Kidney (tissue), 14 donors: ENCODE measurements around the gene LIN52. TPM values are rescaled to one million over a fixed set of nuclear protein-coding genes. Genes with fewer than 3 reads are reported as not detected.
A peak's percentile ranks its signal among the peaks of the same experiment; 100 is the strongest.
"Not testable (repeated sequence)": the region's sequence is repeated elsewhere in the genome, so short reads cannot be mapped to it uniquely, and the experiment has no call there.

Experiments
- DNase-seq, 5 donors: peaks; one replicate each; pipeline ENCODE4 v3.0.0-alpha.2; 2013 to 2020
- FAIRE-seq: peaks from 2 replicates; lab custom pipeline; 2012; peaks lifted over from hg19 to GRCh38; lab: Jason Lieb, UNC
- H3K27ac ChIP-seq, 2 donors: one replicate each; pipeline ENCODE4 v1.7.0; 2013; ENCODE audit warnings: low read depth in 2 of 2, low read length in 2 of 2, inconsistent platforms in 1 of 2
- H3K27me3 ChIP-seq: one replicate; pipeline ENCODE4 v1.7.1; 2013; ENCODE audit warnings: low read length, inconsistent platforms; ENCODE audit not compliant: control insufficient read depth, insufficient read depth
- H3K36me3 ChIP-seq, 3 donors: one replicate each; pipeline versions ENCODE4 v1.7.0 to v1.7.1; 2013; ENCODE audit warnings: low read length in 3 of 3, control low read depth in 1 of 3, inconsistent platforms in 1 of 3; ENCODE audit not compliant: insufficient read depth in 3 of 3, control insufficient read depth in 2 of 3
- H3K4me1 ChIP-seq, 3 donors: one replicate each; pipeline versions ENCODE4 v1.7.0 to v1.7.1; 2013; ENCODE audit warnings: low read length in 3 of 3, inconsistent platforms in 1 of 3, low read depth in 1 of 3; ENCODE audit not compliant: control insufficient read depth in 2 of 3, insufficient read depth in 2 of 3
- H3K4me3 ChIP-seq, 3 donors: one replicate each; pipeline versions ENCODE4 v1.7.0 to v1.8.1; 2013; ENCODE audit warnings: low read length in 3 of 3, control low read depth in 1 of 3, inconsistent platforms in 1 of 3
- H3K9ac ChIP-seq, 3 donors: one replicate each; pipeline versions ENCODE4 v1.7.0 to v1.7.1; 2013; ENCODE audit warnings: low read length in 3 of 3, control low read depth in 1 of 3, inconsistent platforms in 1 of 3
- H3K9me3 ChIP-seq, 3 donors: one replicate each; pipeline versions ENCODE4 v1.7.0 to v1.7.1; 2013; ENCODE audit warnings: low read length in 3 of 3, control low read depth in 1 of 3, inconsistent platforms in 1 of 3; ENCODE audit not compliant: control insufficient read depth in 2 of 3, insufficient read depth in 1 of 3
- intact Hi-C: fragments of 100-400 bp; cut with DNase I; formaldehyde crosslinking; loops from one replicate; pipeline ENCODE4 v1.11.1; 2022
- polyA plus RNA-seq: library from polyadenylated mRNA; stranded (reverse); fragments of 350-450 nt; fragmentation: Illumina TruSeq; extraction: RNeasy Lipid Tissue Mini Kit (QIAGEN cat#74804); gene quantifications from one replicate; pipeline ENCODE4 v1.2.3, GENCODE V29; 2014; ENCODE audit warnings: low read depth, low replicate concordance; ENCODE audit not compliant: insufficient read depth
- total RNA-seq: library from RNA; stranded (reverse); fragmentation: NEBNext Ultra II Directional; extraction: Animal tissue kit (Norgen Biotek cat#: 25700); gene quantifications from one replicate; pipeline ENCODE4 v1.2.1, GENCODE V29; 2021
- TF ChIP-seq, protein P1 (sequence below): IDR thresholded peaks from 3 replicates; pipeline ENCODE4 v1.5.1; 2012; ENCODE audit warnings: mild to moderate bottlenecking, moderate library complexity, borderline replicate concordance; ENCODE audit not compliant: insufficient read depth; ENCODE audit errors: extremely low read depth
- donor health status: control.
- donor health status: control.
- donor health status: control.
- donor health status: control.
- donor health status: control.
- donor health status: DM: yes; HTN: yes; CAD: no.
- donor health status: Normal renal cell carcinoma (clear cell type).

The LIN52 gene
- total and polyA plus RNA-seq, 2 donors from 2014 or later, result 8.5 to 13.3 TPM

DNA sequence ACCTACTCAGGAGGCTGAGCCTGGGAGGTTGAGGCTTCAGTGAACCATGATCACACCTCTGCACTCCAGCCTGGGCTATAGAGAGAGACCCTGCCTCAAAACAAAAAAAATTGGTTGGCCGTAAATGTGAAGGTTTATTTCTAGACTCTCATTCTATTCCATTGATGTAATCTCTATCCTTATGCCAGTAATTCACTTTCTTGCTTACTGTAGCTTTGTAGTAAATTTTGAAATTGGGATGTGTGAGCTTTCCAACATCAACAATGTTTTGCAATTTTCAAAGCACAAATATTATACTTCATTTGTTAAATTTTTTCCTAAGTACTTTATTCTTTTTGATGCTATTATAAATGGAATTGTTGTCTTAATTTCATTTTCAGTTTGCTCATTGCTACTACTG is 24.6 kb downstream of the LIN52 start:
- no peak overlapping the region for H3K9ac ChIP-seq
- intact Hi-C loops, result no loop called here
- H3K4me3 ChIP-seq, result no peak overlapping the region
- H3K27ac ChIP-seq, result no peak overlapping the region
- no peaks in the 10 kb centered on the region for H3K4me1 ChIP-seq
- FAIRE-seq (no peak), DNase-seq (no peak)
- H3K36me3 ChIP-seq, result peaks cover 0 to 4% (median 2%) of the 10 kb centered on the region in 3 donors
- H3K9me3 ChIP-seq, result no peaks in the 10 kb centered on the region
- H3K27me3 ChIP-seq, result no peaks in the 10 kb centered on the region
- TF ChIP-seq, protein P1, sequence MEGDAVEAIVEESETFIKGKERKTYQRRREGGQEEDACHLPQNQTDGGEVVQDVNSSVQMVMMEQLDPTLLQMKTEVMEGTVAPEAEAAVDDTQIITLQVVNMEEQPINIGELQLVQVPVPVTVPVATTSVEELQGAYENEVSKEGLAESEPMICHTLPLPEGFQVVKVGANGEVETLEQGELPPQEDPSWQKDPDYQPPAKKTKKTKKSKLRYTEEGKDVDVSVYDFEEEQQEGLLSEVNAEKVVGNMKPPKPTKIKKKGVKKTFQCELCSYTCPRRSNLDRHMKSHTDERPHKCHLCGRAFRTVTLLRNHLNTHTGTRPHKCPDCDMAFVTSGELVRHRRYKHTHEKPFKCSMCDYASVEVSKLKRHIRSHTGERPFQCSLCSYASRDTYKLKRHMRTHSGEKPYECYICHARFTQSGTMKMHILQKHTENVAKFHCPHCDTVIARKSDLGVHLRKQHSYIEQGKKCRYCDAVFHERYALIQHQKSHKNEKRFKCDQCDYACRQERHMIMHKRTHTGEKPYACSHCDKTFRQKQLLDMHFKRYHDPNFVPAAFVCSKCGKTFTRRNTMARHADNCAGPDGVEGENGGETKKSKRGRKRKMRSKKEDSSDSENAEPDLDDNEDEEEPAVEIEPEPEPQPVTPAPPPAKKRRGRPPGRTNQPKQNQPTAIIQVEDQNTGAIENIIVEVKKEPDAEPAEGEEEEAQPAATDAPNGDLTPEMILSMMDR, result no peak

DNA sequence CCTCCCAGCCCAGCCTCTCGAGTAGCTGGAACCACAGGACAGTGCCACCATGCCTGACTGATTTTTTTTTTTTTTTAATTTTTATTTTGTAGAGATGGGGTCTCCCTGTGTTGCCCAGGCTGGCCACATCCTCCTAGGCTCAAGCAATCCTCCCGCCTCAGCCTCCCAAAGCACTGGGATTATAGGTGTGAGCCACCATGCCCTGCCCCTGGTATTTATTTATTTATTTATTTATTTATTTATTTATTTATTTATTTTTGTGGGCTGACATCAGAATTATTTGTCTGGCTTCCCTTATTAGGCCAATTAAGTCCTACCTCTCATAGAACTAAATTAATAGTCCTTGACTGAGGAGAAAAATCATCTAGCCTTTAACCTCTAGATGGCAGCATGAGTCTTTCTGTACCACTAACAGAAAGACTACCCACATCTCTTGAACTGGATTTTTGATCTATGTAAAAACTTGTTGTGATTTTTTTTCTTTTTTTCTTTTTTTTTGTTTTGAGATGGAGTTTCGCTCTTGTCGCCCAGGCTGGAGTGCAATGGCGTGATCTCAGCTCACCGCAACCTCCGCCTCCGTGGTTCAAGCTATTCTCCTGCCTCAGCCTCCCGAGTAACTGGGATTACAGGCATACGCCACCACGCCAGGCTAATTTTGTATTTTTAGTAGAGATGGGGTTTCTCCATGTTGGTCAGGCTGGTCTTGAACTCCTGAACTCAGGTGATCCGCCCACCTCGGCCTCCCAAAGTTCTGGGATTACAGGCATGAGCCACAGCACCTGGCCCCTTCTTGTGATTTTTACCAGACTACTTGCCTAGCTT is 26.9 kb downstream of the LIN52 start:
- intact Hi-C loops, result loop anchor here (10.0 kb wide), 1 partner anchor 133 kb away; no protein-coding TSS in a partner anchor
- peak in 3 of 5 donors; percentile 37 to 84 (median 81) for DNase-seq
- not testable (repeated sequence) for H3K27ac ChIP-seq, H3K4me3 ChIP-seq, H3K9me3 ChIP-seq, H3K4me1 ChIP-seq, H3K27me3 ChIP-seq, H3K36me3 ChIP-seq, H3K9ac ChIP-seq
- TF ChIP-seq, protein P1, result peak; percentile 53
- peak; percentile 77 for FAIRE-seq

DNA sequence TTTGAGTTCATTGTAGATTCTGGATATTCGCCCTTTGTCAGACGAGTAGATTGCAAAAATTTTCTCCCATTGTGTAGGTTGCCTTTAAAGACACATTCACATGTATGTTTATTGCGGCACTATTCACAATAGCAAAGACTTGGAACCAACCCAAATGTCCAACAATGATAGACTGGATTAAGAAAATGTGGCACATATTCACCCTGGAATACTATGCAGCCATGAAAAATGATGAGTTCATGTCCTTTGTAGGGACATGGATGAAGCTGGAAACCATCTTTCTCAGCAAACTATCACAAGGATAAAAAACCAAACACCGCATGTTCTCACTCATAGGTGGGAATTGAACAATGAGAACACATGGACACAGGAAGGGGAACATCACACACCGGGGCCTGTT is 40.7 kb downstream of the LIN52 start:
- H3K9me3 ChIP-seq, DNase-seq, FAIRE-seq, H3K9ac ChIP-seq, H3K4me1 ChIP-seq, H3K4me3 ChIP-seq, intact Hi-C loops, H3K36me3 ChIP-seq, H3K27me3 ChIP-seq, H3K27ac ChIP-seq: not testable (repeated sequence)

DNA sequence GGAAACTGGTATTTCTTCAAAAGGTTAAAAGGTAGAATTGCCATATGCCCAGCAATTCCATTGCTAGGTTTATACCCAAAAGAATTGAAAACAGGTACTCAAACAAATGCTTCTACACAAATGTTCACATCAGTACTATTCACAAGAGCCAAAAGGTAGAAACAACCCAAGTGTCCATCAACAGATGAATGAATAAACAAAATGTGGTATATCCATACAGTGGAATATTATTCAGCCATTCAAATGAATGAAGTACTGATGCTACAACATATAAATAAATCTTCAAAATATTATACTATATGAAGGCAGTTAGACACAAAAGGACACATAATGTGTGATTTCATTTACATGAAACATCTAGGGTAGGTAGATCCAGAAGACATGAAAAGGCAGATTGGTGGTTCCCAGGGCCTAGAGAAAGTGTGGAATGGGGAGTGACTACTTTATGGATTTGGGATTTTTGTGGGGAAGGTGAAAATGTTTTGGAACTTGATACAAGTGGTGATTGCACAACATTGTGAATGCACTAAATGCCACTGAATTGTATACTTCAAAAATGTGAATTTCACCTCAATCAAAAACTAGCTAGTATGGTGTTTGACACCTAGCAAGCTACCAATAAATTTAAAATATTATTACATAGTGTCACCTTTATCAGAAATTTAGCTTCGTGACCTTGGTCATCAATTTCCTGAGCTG is 41.7 kb downstream of the LIN52 start:
- Histone ChIP-seq H3K4me3 (no peak overlapping the region), H3K27me3 (no peaks in the 10 kb centered on the region), H3K36me3 (peaks cover 0 to 3% (median 0%) of the 10 kb centered on the region in 3 donors), H3K9ac (no peak overlapping the region), H3K4me1 (no peaks in the 10 kb centered on the region), H3K9me3 (no peaks in the 10 kb centered on the region), H3K27ac (no peak overlapping the region)
- no peak for DNase-seq
- TF ChIP-seq, protein P1, result no peak
- no peak for FAIRE-seq
- intact Hi-C loops, result no loop called here
